NCI-H524 (cell line): ENCODE results near the gene MAN2A1.
A peak's percentile ranks its signal among the peaks of the same experiment; 100 is the strongest.
"Not testable (repeated sequence)": the region's sequence is repeated elsewhere in the genome, so short reads cannot be mapped to it uniquely, and the experiment has no call there.

Experiments
- DNase-seq, 2 experiments: peaks; one replicate each; lab custom pipeline; 2025; lab: John Stamatoyannopoulos, UW

Gene MAN2A1

GRCh38 chr5:109755761-109756160 lies 66.0 kb downstream of the MAN2A1 start:
- no peak for DNase-seq

GRCh38 chr5:109756543-109757185 lies 66.9 kb downstream of the MAN2A1 start:
- DNase-seq = no peak

- no peak for DNase-seq
These were observed 67.8 kb downstream of the MAN2A1 start for GRCh38 chr5:109757490-109757889.

- DNase-seq = no peak
These were observed 69.6 kb downstream of the MAN2A1 start for GRCh38 chr5:109759306-109759705.

- not testable (repeated sequence) for DNase-seq
These were observed 70.4 kb downstream of the MAN2A1 start for GRCh38 chr5:109760130-109760529.

GRCh38 chr5:109762821-109763220 lies 73.1 kb downstream of the MAN2A1 start:
- no peak for DNase-seq

- peak in 1 of 2 experiments; percentile 15 for DNase-seq
These were observed 77.7 kb downstream of the MAN2A1 start for GRCh38 chr5:109767184-109767995.

- peak; percentile 40 to 78 for DNase-seq
These were observed 78.3 kb downstream of the MAN2A1 start for GRCh38 chr5:109767997-109768396.

- DNase-seq = no peak
These were observed 80.0 kb downstream of the MAN2A1 start for GRCh38 chr5:109769597-109770291.

- DNase-seq = no peak
These were observed 85.4 kb downstream of the MAN2A1 start for GRCh38 chr5:109775130-109775529.

GRCh38 chr5:109779036-109779735 lies 89.5 kb downstream of the MAN2A1 start:
- DNase-seq = no peak

GRCh38 chr5:109784687-109785086 lies 95.0 kb downstream of the MAN2A1 start:
- DNase-seq = no peak

- DNase-seq = no peak
These were observed 96.6 kb downstream of the MAN2A1 start for GRCh38 chr5:109786206-109786855.

GRCh38 chr5:109788596-109788995 lies 98.9 kb downstream of the MAN2A1 start:
- DNase-seq = no peak

GRCh38 chr5:109792613-109793012 lies 102.9 kb downstream of the MAN2A1 start:
- no peak for DNase-seq

GRCh38 chr5:109803854-109804253 lies 114.1 kb downstream of the MAN2A1 start:
- DNase-seq = no peak

- no peak for DNase-seq
These were observed 115.7 kb downstream of the MAN2A1 start for GRCh38 chr5:109805472-109805871.

GRCh38 chr5:109805883-109806282 lies 116.2 kb downstream of the MAN2A1 start:
- no peak for DNase-seq

- no peak for DNase-seq
These were observed 123.0 kb downstream of the MAN2A1 start for GRCh38 chr5:109812698-109813097.

GRCh38 chr5:109816732-109817131 lies 127.0 kb downstream of the MAN2A1 start:
- DNase-seq = no peak

GRCh38 chr5:109819878-109820277 lies 130.2 kb downstream of the MAN2A1 start:
- DNase-seq = no peak

- no peak for DNase-seq
These were observed 133.9 kb downstream of the MAN2A1 start for GRCh38 chr5:109823597-109823996.
